Superior temporal gyrus (tissue), 1 donor: ENCODE data around the gene DYNLT2B.
"Not testable (repeated sequence)": the region's sequence is repeated elsewhere in the genome, so short reads cannot be mapped to it uniquely, and the experiment has no call there.

Source experiments
- DNase-seq: peaks from one replicate; pipeline ENCODE4 v3.0.0-alpha.2; 2016; ENCODE audit errors: extremely low spot score

Gene DYNLT2B

DNA sequence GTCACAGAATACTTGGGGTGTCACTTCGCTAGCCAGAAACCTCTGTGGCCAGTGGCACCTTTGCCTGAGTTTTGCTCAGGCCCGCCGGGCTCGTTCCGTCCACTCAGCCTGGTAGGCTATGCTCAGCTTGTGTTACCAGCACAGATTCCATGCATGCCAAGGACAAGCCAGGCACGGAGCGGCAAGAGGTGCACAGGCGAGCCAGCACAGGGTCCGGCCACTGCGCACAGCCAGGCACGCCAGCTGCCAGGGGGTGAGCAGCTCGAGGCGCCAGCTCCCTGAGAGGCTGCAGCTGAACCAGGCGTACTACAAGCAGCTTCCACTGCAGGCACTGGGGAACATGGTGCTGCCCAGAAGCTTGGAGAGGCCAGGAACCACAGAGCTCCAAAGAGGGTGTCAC lies 45.2 kb downstream of the DYNLT2B start:
- no peak for DNase-seq

- DNase-seq = peak; percentile 50
Measured at GRCh38 chr3:196270499-196270898, 47.5 kb downstream of the DYNLT2B start.

- no peak for DNase-seq
Measured at GRCh38 chr3:196268284-196269163, 49.5 kb downstream of the DYNLT2B start.

GRCh38 chr3:196263819-196264218 lies 54.2 kb downstream of the DYNLT2B start:
- no peak for DNase-seq

DNA sequence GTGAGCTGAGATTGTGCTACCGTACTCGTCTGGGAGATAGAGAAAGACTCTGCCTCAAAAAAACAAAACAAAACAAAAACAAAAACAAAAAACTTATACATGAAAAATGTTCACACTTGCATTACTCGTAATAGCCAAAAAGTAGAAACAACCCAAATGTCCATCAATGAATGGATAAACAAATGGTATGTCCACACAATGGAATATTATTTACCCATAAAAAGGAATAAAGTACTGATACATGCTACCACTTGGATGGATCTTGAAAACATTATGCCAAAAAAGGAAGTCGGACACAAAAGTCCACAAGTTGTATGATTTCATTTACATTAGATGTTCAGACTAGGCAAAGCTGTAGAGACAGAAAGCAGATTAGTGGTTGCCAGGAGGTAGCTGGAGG lies 57.3 kb downstream of the DYNLT2B start:
- DNase-seq = no peak

- no peak for DNase-seq
Measured at GRCh38 chr3:196255776-196256175, 62.3 kb downstream of the DYNLT2B start.

DNA sequence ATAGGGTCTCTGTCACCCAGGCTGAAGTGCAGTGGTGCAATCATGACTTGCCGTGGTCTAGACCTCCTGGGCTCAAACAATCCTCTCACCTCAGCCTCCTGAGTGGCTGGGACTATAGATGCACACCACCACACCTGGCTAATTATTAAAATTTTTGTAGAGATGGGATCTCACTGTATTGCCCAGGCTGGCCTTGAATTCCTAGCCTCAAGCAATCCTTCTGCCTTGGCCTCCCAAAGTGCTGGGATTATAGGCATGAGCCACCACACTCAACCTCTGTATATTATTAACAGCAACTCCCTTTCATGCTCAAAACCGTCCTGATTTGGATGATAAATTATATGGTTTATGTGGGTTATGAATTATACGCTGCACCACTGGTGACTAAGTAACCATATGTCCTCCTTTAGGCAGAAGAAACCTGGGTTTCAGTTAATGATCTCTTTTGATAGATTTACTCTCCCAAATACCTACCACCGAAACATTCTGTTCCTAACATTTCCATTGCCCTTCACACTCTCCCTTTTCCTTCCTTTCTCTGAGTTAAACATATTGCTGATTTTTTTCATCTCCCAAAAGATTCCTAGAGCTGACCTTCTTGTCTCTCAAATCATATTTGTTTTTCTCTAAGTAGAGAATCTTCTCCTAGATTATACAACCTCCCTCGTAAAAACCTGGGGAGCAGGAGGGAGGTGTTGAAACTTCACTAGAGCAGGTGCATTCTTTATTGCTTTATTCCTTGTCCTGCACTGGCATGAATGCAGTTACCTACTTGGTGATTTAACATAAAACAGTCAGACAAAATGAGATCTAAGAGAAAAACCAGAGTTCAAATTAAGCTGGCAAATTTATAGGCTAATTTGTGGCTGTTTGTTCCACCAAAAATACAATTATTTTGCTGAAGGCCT lies 63.4 kb downstream of the DYNLT2B start:
- no peak for DNase-seq

GRCh38 chr3:196251918-196252317 lies 66.1 kb downstream of the DYNLT2B start:
- no peak for DNase-seq

GRCh38 chr3:196246612-196247308 lies 71.3 kb downstream of the DYNLT2B start:
- DNase-seq = no peak

DNA sequence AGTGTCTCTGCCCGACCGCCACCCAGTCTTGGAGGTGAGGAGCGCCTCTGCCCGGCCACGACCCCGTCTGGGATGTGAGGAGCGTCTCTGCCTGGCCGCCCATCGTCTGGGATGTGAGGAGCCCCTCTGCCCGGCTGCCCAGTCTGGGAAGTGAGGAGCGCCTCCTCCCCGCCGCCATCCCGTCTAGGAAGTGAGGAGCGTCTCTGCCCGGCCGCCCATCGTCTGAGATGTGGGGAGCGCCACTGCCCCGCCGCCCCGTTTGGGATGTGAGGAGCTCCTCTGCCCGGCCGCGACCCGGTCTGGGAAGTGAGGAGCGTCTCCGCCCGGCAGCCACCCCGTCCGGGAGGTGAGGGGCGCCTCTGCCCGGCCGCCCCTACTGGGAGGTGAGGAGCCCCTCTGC lies 73.9 kb downstream of the DYNLT2B start:
- DNase-seq = not testable (repeated sequence)

- no peak for DNase-seq
Measured at GRCh38 chr3:196241704-196242103, 76.3 kb downstream of the DYNLT2B start.
